Breast epithelium (tissue), 4 donors: Measurements from ENCODE around the gene RFTN1. TPM values are rescaled to one million over a fixed set of nuclear protein-coding genes. Genes with fewer than 3 reads are reported as not detected.

Source experiments
- DNase-seq, 2 donors: peaks; one replicate each; pipeline ENCODE4 v3.0.0-alpha.2; 2019; ENCODE audit warnings: low spot score in 2 of 2
- H3K27ac ChIP-seq, 2 donors: fragments of 200-600 bp; sonication (generic) in 1 of 2; one replicate each; pipeline ENCODE4 v1.5.1; 2016 to 2019; ENCODE audit warnings: mild to moderate bottlenecking in 1 of 2
- H3K27me3 ChIP-seq, 2 donors: fragments of 200-600 bp; sonication (generic) in 1 of 2; one replicate each; pipeline versions ENCODE4 v1.5.1 to v1.6.0; 2017 to 2019; ENCODE audit warnings: control low read depth in 1 of 2, mild to moderate bottlenecking in 1 of 2
- H3K36me3 ChIP-seq: fragments of 200-600 bp; one replicate; pipeline ENCODE4 v1.5.1; 2019
- H3K4me1 ChIP-seq, 2 donors: fragments of 200-600 bp; sonication (generic); one replicate each; pipeline ENCODE4 v1.5.1; 2016 to 2019; ENCODE audit warnings: control low read depth in 1 of 2
- H3K4me3 ChIP-seq, 3 donors: fragments of 200-600 bp; sonication (generic); 1 replicate in 2 of 3; 2 replicates in 1 of 3; pipeline ENCODE4 v1.5.1; 2016 to 2019; ENCODE audit warnings: mild to moderate bottlenecking in 3 of 3, moderate library complexity in 2 of 3
- H3K9me3 ChIP-seq, 2 donors: fragments of 200-600 bp; sonication (generic) in 1 of 2; one replicate each; pipeline ENCODE4 v1.5.1; 2016 to 2019; ENCODE audit warnings: control low read depth in 1 of 2
- CTCF ChIP-seq, 3 donors: fragments of 450-650 bp; IDR thresholded peaks; one replicate each; pipeline ENCODE4 v1.5.1; 2016 to 2017; ENCODE audit warnings: antibody characterized with exemption in 3 of 3, mild to moderate bottlenecking in 3 of 3, moderate library complexity in 3 of 3
- POLR2A ChIP-seq: fragments of 450-650 bp; IDR thresholded peaks from one replicate; pipeline ENCODE4 v1.6.1; 2016; ENCODE audit warnings: antibody characterized with exemption, mild to moderate bottlenecking, moderate library complexity
- POLR2AphosphoS5 ChIP-seq, 3 donors: sonication (generic); formaldehyde crosslinking; IDR thresholded peaks; one replicate each; pipeline ENCODE4 v1.6.1; 2017; ENCODE audit warnings: antibody characterized with exemption in 3 of 3
- intact Hi-C: fragments of 100-400 bp; cut with DNase I; formaldehyde crosslinking; loops from one replicate; pipeline ENCODE4 v1.15.1; 2023; ENCODE audit warnings: low total_unique reads
- total RNA-seq, 3 donors: library from RNA; depleted of rRNA; stranded (reverse); fragments of >200 nt; gene quantifications; one replicate each; pipeline ENCODE4 v1.1.0, GENCODE V29; 2016

RFTN1 gene
- total RNA-seq, 3 donors from 2014 or later, result 13.9 to 108 (median 29.5) TPM

- Histone ChIP-seq H3K4me1 (no peaks in the 10 kb centered on the region), H3K27ac (no peak overlapping the region), H3K9me3 (no peaks in the 10 kb centered on the region), H3K36me3 (no peaks in the 10 kb centered on the region), H3K27me3 (no peaks in the 10 kb centered on the region), H3K4me3 (no peak overlapping the region)
- intact Hi-C loops, result loop anchor here (5.0 kb wide), 1 partner anchor 864 kb away; no protein-coding TSS in a partner anchor
- no peak for DNase-seq
- TF ChIP-seq POLR2A (no peak), CTCF (IDR thresholded peaks at IDR 0.05) (no peak), POLR2AphosphoS5 (IDR thresholded peaks at IDR 0.05) (no peak)
Observed at GRCh38 chr3:16363636-16364035, 149.9 kb downstream of the RFTN1 start.

DNA sequence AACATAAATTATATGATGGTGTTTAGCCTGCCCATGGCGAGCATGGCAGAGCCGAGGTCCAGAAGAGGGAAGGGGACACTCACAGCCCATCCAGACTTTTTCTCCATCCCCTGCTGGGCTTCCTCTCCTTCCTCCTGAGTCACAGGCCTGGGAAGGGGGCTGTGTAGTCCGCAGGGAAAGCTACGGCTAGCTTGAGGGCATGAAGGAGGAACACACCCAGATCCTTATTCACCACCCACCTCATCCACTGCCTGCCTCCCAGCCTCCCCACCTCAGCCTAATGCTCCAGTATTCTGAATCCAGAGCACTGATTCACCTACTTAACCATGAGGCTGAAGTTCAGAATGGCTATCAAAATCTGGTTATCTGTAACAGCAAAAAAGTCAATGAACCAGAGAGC is 150.7 kb downstream of the RFTN1 start:
- H3K27ac ChIP-seq, result no peak overlapping the region
- intact Hi-C loops, result loop anchor here (5.0 kb wide), 1 partner anchor 865 kb away; no protein-coding TSS in a partner anchor
- DNase-seq, result no peak

DNA sequence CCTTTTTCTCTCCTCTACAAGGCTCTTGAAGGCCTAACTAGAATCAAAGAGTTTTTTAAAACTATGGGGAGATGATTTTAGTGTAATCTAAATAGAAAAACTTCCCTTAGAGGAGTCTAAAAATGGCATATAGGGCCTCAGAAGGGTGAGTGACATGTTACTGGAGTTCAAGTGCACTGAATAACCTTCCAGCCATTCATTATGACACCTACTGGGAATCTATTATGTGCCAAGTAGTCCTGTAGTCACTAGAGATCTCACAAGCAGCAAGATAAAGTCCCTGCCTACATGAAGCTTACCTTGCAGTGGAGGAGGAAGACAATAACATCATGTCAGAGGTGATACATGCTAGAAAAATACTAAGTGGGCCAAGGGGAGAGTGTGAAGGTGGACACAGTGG is 152.4 kb downstream of the RFTN1 start:
- TF ChIP-seq POLR2AphosphoS5 (IDR thresholded peaks at IDR 0.05) (no peak), CTCF (IDR thresholded peaks at IDR 0.05) (no peak), POLR2A (no peak)
- Histone ChIP-seq H3K27me3 (no peaks in the 10 kb centered on the region), H3K27ac (no peak overlapping the region), H3K9me3 (no peaks in the 10 kb centered on the region), H3K4me3 (no peak overlapping the region), H3K36me3 (no peaks in the 10 kb centered on the region), H3K4me1 (no peaks in the 10 kb centered on the region)
- no peak for DNase-seq
- intact Hi-C loops, result loop anchor here (5.0 kb wide), 1 partner anchor 866 kb away; no protein-coding TSS in a partner anchor

More for the DNA sequence above, 150.7 kb downstream of the RFTN1 start:
- Histone ChIP-seq H3K4me3 (no peak overlapping the region), H3K9me3 (no peaks in the 10 kb centered on the region), H3K4me1 (no peaks in the 10 kb centered on the region), H3K27me3 (no peaks in the 10 kb centered on the region), H3K36me3 (no peaks in the 10 kb centered on the region)
- TF ChIP-seq POLR2A (no peak), POLR2AphosphoS5 (IDR thresholded peaks at IDR 0.05) (no peak), CTCF (IDR thresholded peaks at IDR 0.05) (no peak)

GRCh38 chr3:16359331-16359730 is 154.2 kb downstream of the RFTN1 start:
- no peaks in the 10 kb centered on the region for H3K4me1 ChIP-seq
- no peak for TF ChIP-seq POLR2A
- H3K9me3 ChIP-seq, result no peaks in the 10 kb centered on the region
- no peak overlapping the region for H3K4me3 ChIP-seq
- no peaks in the 10 kb centered on the region for H3K27me3 ChIP-seq
- H3K27ac ChIP-seq, result no peak overlapping the region
- DNase-seq, result no peak
- no peaks in the 10 kb centered on the region for H3K36me3 ChIP-seq
- intact Hi-C loops, result no loop called here

DNA sequence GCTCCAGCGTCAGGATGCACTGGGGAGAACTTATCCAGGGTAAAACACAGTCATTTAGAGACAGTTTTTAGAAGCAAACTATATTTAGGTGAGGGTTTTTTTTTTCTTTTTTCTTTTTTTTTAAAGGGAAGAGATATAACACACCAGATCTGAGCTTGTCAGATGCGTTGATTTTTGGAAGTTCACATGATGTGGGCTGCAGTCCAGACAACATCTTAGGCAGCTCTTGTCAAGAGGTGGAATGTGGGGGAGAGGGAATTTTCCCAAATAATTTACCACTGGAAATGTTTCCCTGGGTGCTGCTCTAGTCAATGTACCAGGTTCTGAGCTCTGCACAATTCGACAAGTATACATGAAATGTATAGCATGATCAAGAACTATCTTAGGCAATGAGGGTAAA is 155.2 kb downstream of the RFTN1 start:
- Histone ChIP-seq H3K36me3 (no peaks in the 10 kb centered on the region), H3K27ac (no peak overlapping the region), H3K4me3 (no peak overlapping the region), H3K27me3 (no peaks in the 10 kb centered on the region), H3K4me1 (no peaks in the 10 kb centered on the region), H3K9me3 (no peaks in the 10 kb centered on the region)
- TF ChIP-seq POLR2A (no peak), CTCF (IDR thresholded peaks at IDR 0.05) (no peak), POLR2AphosphoS5 (IDR thresholded peaks at IDR 0.05) (no peak)
- no peak for DNase-seq
- intact Hi-C loops, result no loop called here
